Stimulated activated CD8-positive, alpha-beta memory T cell treated with anti-CD3 and anti-CD28 coated beads, Interleukin-7, amount 100 ng/mL, for 48 hours (primary cell): ENCODE measurements around the gene NPPB.
"Not testable (repeated sequence)": the region's sequence is repeated elsewhere in the genome, so short reads cannot be mapped to it uniquely, and the experiment has no call there.

ENCODE experiments used
- DNase-seq, 2 donors: peaks; one replicate each; pipeline ENCODE4 v3.0.0-alpha.2; 2020; ENCODE audit warnings: low read depth in 1 of 2; ENCODE audit errors: extremely low read depth in 1 of 2

NPPB gene

DNA sequence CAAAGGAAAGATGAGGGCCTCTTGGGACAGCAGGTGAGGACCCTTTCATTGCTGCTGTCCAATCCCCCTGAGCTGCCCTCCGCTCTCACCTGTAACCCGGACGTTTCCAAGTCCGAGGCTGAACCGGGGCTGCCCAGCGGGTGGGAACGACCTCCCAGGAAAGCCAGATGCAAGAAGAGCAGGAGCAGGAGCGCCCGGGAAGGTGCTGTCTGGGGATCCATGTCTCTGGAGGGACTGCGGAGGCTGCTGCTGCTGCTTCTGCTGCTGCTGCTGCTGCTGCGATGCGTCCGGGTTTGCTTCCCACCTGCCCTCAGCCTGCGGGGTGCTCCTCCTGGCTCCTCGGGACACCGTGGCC lies at the start of gene NPPB:
NPPB (minus strand) TSS at position 333 of the 355 bp plus-strand sequence; CDS start at position 221, 112 bp downstream.
- DNase-seq, result no peak

DNA sequence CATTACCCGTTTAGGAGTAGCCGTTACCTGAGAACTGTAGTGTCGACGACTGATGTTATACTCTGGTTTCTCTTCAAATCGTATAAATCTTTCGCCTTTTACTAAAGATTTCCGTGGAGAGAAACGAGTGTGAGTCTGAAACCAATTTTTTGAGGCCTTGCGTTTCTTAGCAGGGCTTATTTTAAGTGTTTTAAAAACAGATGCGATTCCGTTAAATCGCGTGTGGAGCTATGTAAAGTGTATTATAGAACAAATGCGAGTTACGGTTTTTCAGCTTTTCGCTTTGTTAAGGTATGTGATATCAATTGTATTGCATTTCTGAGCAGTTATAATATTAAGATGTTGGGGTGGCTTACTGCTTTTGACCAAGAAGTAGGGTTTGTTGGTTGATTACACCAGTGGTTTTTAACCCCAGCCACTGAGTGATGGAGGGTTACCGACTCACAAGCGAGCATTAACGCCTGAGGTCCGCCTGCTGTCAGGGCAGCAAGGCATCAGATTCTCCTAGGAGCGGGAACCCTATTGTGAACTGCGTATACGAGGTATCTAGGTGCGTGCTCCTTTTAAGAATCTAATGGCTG lies 49.4 kb upstream of the NPPB start:
- peak; percentile 60 to 79 for DNase-seq

DNA sequence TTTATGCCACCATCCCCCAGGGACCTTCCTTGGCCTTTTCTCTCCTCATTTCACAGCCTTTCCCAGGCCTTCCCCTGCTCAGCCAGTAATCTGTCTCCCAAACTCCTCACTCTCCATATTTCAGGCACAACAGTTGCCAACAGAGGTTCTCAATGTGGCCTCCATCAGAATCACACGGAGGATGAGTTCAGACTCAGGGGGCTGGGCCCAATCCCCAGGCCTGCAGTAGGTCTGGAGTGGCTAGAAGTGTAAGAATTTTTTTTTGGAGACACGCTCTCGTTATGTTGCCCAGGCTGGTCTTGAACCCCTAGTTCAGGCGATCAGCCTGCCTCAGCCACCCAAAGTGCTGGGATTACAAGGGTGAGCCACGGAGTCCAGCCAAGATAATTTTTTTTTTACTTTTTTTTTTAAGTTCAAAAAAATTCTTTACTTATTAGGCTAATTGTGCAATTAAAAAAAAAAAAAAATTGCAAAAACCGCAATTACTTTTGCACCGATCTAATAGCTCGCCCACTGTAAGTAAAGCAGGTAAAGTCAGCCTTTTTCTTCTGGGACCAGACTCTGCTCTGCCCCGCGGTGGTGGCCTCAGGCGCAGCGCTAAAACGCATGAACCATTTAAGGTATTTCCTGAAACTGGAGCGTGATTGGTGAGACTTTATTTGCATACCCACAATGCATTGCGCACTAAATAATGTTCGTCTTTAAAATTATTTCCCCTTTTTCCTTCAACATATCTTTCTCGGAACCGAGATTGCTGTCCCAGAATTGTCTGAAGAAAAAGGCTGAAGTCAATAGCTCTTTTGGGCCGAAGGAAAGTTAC lies 48.7 kb upstream of the NPPB start:
- peak; percentile 78 to 82 for DNase-seq

DNA sequence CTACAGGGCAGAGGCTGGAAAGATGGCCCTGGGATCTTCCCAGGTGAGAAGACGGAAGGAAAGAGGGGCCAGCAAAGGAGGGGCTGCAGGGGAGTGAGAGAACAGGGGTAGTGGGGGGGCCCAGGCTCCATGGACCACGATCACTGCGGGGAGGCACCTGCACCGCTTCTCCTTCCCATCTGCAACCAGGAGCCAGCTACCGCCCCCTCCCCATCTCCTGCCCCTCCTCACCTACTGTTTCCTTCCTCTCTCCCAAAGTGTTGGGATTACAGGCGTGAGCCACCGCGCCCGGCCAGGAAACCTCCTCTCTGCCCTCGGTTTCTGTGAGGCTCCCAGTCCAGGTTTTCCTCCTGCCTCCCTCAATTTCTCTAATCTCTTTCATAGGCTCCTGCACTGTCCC lies 48.1 kb upstream of the NPPB start:
- no peak for DNase-seq

DNA sequence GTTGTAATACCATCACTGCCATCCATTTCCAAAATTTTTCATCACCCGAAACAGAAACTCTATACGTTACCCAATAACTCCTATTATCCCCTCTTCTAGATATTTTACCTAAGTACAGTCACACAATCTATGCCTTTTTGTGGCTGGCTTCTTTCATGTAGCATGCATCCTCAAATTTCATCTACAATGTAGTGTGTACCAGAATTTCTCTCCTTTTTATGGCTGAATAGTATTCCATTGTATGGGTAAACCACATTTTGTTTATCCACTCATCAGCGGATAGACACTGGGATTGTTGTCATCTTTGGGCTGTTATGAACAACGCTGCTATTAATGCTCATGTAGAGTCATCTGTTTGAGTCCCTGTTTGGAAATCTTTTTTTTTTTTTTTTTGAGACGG lies 46.2 kb upstream of the NPPB start:
- no peak for DNase-seq

DNA sequence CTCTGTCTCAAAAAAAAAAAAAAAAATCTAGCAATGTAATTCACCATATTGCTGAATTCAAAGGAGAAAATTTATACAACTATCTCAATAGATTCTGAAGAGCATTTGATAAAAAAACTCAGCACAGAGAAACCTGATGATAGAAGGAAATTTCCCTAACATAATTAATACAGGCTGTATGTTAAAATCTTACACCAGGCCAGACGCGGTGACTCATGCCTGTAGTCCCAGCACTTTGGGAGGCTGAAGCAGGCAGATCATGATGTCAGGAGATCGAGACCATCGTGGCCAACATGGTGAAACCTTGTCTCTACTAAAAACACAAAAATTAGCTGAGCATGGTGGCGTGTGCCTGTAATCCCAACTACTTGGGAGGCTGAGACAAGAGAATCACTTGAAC lies 45.4 kb upstream of the NPPB start:
- DNase-seq, result not testable (repeated sequence)

DNA sequence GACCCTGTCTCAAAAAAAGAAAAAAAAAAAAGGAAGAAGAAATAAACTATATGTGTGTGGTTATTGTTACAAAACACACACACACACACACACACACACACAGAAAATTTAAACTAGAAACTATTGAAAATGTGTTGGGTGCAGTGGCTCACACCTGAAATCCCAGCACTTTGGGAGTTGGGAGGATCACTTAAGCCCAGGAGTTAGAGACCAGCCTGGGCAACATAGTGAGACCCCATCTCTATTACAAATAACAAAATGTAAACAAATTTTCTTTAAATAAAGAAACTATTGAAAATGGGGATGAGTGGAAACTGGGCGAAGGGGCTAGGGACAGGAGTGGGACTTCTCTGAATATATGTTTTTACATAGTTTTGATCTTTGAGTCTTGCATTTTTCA lies 44.5 kb upstream of the NPPB start:
- DNase-seq, result no peak

DNA sequence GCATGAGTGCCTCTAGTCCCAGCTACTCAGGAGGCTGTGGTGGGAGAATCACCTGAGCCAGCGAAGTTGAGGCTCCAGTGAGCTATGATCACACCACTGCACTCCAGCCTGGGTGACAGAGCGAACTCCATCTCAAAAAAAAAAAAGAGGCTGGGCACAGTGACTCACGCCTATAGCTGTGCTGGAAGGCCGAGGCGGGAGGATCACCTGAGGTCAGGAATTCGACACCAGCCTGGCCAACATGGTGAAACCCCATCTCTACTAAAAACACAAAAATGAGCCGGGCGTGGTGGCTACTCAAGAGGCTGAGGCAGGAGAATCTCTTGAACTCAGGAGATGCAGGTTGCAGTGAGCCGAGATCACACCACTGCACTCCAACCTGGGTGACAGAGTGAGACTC lies 42.7 kb upstream of the NPPB start:
- not testable (repeated sequence) for DNase-seq

DNA sequence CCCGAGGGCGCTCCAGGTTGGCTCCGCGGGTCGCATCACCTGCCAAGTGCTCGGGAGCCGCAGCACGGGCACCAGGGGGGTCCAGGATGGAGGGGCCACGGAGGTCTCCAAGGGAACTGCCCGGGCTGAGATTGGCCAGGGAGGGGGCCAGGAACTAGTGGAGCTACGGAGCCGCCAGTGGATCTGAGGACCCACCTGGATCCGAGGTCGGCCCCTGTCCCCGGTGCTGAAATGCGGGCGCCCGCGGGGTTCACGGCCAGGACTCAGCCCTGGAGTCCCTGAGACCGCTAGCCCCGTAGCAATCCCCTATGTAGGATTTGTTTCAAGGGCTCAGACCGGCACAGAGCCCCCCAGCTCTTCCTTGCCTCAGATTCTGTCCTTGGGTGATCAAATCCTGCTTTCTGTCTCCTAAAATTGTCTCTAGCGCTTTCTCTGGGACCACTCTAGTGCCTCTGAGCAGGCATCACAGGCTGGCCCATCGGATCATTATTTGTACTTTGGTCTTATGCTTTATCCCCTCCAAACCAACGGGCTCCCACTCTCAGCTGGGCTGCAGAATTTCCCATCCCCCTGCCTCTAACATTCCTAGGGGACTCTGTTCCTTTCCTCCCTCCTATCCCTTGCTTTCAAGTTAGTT lies 40.2 kb upstream of the NPPB start:
- no peak for DNase-seq

DNA sequence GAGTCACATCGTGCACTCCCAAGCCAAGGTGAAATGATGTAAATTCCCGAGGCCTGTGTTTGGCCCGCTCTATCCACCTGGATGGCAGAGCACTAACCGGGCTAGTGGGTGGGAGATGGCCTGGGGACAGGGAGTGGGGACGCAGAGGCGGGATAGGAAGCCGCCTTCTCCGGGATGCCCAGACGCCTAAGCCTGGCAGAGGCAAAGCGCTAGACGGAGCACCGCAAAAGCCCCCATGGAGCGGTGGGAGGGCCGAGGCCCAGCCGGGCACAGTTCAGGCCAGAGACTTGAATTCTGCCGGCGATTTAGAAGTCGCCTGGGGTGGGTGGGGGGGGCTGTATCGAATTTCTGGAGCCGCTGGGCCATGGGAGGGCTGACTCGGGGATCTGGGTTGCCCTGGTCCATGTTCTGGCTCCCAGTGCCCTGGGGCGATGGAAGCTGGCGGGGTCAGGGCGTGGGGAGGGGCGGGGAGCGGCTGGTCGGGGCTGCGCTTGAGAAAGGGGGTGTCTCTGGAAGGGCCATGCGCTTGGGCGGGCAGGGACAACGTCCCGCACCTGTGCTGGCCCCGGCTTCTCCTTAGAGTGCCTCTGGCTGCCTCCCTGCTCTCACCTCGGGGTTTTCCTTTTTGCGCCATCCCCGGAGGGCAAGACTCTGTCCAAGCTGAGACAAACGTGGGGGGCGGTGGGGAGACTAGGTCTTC lies 39.5 kb upstream of the NPPB start:
- DNase-seq, result no peak

DNA sequence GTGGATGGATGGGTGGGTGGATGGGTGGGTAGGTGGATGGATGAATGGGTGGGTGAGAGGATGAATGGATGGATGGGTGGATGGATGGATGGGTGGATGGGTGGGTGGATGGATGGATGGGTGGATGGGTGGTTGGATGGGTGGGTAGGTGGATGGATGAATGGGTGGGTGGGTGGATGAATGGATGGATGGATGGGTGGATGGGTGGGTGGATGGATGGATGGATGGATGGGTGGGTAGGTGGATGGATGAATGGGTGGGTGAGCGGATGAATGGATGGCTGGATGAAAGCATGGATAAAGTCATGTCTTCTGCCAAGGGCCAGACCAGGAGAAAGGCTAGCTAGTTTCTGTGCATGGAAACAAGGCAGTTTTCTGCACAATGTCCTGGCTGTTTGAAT lies 35.8 kb upstream of the NPPB start:
- not testable (repeated sequence) for DNase-seq

DNA sequence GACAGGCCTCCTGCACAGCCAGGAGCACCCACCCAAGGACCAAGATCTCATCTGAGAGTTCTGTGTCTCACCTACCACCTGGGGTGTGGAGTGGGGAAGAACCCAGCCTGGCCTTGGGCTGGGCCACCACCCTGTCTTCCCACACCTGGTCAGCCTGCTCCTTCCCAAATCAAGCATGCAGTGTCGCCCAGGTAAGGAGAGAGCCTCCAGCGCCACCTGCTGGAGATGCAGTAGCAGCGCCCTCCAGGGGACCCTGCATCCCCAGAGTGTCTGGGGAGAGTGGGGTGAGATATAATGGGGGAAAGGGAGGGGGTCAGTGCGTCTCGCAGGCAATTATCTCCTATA lies 35.1 kb upstream of the NPPB start:
- peak; percentile 26 to 47 for DNase-seq

DNA sequence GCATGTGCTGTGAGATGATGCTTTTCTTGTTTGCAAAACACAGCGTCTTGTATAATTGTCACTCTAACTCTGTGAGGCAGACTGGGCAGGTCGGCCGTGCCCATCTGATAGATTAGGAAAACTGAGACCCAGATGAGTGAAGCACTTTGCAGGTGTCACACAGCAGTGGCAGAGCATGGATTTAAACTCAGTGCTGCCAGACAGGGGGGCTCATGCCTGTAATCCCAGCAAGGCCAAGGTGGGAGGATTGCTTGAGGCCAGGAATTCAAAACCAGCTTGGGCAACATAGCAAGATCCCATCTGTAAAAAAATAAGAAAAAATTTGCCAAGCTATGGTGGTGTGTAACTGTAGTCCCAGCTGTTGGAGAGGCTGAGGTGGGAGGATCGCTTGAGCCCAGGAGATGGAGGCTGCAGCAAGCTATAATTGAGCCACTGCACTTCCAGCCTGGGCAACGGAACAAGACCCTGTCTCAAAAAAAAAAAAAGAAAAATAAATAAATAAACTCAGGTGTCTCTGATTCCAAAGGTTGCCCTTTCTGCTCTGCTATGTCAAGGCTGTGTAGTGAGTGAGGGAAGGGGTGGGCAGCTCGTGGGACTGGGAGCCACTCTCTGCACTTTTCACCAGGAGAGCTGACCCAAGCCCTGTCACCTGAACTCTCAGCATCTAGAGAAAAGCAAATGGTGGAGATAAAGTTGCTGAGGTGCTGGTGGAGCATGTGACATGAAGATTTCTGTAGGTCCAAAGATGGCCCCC lies 32.9 kb upstream of the NPPB start:
- no peak for DNase-seq

DNA sequence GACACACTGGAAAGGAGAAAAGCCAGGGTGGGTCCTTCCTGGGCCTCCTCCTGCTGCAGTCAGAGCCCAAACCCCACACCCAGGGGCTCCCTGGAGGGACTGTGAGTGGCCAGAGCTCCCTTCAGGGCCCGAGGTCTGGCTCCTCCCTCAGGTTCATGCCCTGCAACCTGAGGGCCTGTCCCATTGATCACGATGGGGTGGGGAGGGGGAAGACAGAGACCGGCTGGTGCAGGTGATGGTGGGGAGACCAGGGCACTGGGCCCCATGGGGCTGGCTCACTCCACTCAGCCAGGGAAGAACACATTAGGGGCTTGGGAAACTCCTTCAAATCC lies 30.1 kb upstream of the NPPB start:
- DNase-seq, result no peak

DNA sequence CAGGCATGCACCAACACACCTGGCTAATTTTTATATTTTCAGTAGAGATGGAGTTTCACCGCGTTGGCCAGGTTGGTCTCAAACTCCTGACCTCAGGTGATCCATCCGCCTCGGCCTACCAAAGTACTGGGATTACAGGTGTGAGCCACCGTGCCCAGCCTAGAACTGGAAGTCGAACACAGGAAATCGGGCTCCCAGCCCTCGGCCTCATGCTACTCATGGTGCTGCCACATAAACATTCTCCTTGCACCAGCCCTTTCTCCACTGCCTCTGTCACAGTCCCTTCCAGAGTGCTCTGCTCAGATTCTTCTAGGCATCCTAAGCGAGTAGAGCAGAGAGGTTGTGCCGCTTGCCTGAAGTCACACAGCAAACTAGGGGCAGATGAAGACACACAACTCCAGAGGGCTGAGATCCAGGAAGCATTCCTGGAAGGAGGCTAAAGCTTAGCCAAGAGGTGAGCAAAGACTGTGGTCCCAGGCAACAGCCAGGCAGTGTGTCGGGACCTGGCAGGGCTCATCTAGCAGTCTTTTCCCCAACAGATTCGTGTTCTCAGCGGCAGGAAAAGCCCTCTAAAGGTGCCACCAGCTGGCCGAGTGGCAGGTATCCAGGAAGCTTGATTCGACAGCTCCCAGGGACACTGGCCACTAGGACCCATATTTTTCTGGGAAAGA lies 29.6 kb upstream of the NPPB start:
- DNase-seq, result no peak

DNA sequence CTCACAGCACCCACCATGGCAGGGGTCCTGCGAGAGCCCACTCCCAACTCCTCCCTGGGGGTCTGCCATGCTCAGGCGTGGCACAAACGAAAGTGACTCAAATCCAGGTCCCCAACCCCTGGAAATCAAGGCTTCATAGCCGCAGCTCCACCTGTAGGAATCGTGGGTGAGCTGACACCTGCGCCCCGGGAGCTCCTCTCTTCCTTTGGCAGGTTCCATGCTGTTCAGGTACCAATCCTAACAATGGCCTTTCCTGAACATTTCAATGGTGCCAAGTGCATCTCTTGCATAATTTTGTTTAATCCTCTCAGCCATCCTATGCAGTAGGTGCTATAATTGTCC lies 28.9 kb upstream of the NPPB start:
- no peak for DNase-seq

DNA sequence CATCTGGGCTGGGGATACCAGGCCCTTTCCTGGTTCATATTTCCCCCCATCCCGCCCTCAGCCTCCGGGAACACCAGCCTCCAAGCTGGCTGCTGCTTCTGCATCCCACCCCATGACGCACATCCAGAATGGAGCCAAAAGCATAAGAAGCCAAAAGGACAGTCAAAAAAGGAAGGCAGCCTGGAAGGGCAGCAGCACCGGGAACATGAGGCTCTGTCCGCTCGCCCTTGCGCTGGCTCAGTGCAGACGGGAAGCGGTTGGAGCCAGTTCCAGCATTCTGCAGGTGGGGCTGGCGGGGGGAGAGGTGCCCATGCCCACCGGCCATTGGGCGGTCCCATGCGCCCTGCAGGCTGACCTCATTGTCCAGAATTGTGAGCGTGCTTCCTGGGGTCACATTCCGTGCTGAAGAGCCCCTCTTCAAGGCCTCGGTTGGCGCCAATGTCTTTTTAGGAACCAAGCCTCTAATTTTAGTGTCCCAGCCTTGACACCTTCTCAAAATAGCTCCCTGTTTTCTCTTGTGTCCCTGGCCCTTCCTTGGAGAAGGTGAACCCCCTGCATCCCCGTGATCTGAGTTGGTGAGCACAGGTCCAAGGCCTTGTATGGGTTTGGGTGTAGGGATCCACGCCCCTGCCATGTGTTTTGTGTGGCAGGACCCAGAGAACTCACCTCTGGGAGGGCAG lies 28.4 kb upstream of the NPPB start:
- no peak for DNase-seq

DNA sequence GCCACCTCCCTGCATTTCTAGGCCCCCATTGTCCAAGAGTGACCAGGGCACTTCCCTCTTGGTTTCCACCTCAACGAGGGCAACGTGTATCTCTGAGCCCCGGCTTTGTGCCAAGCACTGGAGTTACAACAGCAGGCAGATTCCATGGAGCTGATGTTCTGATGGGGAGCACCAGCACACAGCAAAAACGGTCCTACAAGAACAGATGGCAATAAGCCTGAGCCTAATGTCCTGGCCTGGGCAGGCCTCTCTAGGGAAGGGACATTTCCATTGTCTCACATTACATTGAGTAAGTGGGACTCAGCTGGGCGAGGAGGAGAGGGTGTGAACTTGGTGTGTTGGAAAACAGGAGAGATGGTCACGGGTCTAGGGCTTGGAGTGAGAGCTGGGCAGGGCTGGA lies 27.2 kb upstream of the NPPB start:
- DNase-seq, result no peak

DNA sequence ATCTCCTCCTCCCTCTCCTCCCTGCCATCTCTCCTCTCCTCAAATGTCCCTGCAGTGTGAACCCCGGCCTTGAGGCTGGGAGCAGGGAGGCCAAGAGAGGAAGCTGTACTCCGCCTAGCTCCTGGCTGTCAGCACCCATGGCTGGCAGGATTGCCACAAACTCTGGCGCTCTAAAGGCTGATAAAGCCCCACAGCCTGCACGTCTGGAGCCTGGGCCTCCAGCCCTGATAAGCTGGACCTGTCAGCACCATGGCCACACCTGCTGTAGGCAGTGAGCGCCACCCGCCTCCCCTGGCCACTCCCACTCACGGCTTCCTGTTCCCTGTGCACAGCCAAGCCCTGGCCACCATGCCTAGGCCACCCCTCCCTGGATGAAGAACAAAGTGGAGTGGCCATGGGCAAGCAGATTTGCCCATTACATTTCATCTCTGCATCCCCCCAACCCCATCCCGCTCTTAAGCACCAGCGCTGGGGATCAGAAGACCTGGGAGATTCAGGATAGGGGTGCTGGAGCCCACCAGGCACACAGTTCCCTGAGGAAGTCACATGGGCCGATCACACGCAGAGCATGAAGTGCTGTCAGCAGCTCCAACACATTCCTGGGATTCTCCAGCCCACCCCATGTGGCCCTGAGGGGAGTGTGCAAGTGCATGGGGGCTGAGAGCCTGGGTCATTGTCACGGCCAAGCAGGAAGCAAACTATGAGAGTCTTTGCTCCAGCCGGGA lies 24.2 kb upstream of the NPPB start:
- no peak for DNase-seq
